NT2/D1 (cell line): ENCODE results near the gene FBXO33.

ENCODE experiments used
- SUZ12 ChIP-seq: IDR thresholded peaks from 2 replicates; pipeline ENCODE4 v1.6.1; 2011; ENCODE audit not compliant: insufficient read length, insufficient read depth; ENCODE audit errors: extremely low read depth
- YY1 ChIP-seq: IDR thresholded peaks from 2 replicates; pipeline ENCODE4 v1.6.1; 2011; ENCODE audit not compliant: insufficient read length, insufficient read depth
- ZNF274 ChIP-seq: IDR thresholded peaks from 2 replicates; pipeline ENCODE4 v1.6.1; 2011; ENCODE audit warnings: mild to moderate bottlenecking, low read depth, low read length

DNA sequence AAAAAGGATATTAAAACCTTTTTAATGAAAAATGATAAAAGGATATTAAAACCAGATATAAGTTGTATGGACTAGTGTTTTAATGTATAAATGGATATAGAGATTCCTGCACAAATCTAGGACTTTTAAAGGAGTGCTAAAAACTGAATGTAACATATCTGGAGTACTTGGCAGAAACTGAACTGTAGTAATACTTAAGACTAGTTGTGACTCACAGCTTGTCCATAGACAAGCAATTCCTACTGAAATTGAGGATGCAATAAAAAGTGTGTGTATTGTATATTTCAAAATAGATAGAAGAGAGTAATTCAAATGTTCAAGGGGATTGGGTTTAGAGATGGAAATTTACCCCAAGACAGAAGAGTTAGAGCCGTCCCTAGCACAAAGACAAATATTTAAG, 59.6 kb downstream of the FBXO33 start:
- TF ChIP-seq ZNF274 (no peak), SUZ12 (no peak), YY1 (no peak)
